ENCODE results near the gene CELSR3.

- no peak for TF ChIP-seq MXI1 (IDR thresholded peaks at IDR 0.05; ENCODE audit: borderline replicate concordance, low read depth, low read length)
- TF ChIP-seq CTCF (conservative IDR thresholded peaks at IDR 0.05; ENCODE audit: low read depth, low read length), result no peak
- no peak for TF ChIP-seq POLR2A (IDR thresholded peaks at IDR 0.05; ENCODE audit: low read depth, low read length)
- TF ChIP-seq USF2 (IDR thresholded peaks at IDR 0.05; ENCODE audit: low read depth, low read length), result no peak
- no peak for TF ChIP-seq SMC3 (IDR thresholded peaks at IDR 0.05; ENCODE audit: low read depth, low read length)
- no peak for TF ChIP-seq CEBPB (IDR thresholded peaks at IDR 0.05; ENCODE audit: low read depth, low read length)
These were observed 37.9 kb downstream of the CELSR3 start for GRCh38 chr3:48624767-48625166.
